Measurements from ENCODE around the gene B3GNT2. TPM values are rescaled to one million over a fixed set of nuclear protein-coding genes. Genes with fewer than 3 reads are reported as not detected.
"Not testable (repeated sequence)": the region's sequence is repeated elsewhere in the genome, so short reads cannot be mapped to it uniquely, and the experiment has no call there.

The B3GNT2 gene
- total and polyA plus RNA-seq, 2 donors, result 24.8 to 43.1 TPM

DNA sequence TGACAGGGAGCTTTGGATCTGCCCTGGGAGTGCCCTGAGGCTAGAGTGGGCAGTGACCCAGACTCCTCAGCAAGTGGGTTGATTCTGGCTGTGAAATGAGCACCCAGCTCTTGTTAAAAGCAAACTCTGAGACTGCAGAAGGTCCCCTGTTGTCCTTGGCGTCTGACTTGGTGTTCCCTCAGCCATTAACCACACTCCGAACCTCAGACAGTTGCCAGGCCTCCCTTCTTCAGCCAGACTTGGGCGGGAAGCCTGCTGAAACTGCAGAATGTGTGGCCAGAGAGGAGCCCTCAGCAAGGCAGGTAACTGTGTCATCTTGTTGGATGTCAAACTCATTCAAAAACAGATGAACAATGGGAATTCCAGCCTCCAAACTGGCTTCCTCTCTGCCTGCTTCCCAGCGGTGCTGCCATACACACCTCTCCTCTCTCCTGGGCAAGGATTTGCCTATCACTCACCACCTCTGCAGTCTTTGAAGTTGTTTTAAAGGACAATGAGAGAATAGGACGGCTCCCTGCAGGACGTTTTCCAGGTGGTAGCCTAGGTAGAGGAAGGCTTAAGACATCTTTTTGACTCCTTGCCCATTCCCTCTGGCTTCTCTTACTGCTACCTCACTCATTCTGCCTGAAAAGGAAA, 38.9 kb upstream of the B3GNT2 start:
- 88% methylated on average over 6 of the region's 6 CpGs for WGBS
- Histone ChIP-seq H3K4me3 (ENCODE audit: low read length in 2 of 2) (no peak overlapping the region), H3K4me1 (ENCODE audit: control insufficient read depth in 2 of 2, insufficient read depth in 2 of 2, low read length in 2 of 2) (peaks cover 0 to 3% of the 10 kb centered on the region in 2 donors), H3K27ac (ENCODE audit: low read depth in 1 of 2, low read length in 1 of 2) (no peak overlapping the region), H3K9me3 (ENCODE audit: control insufficient read depth in 2 of 2, insufficient read depth in 1 of 2, low read length in 1 of 2) (peaks cover 0 to 3% of the 10 kb centered on the region in 2 donors), H3K36me3 (ENCODE audit: control insufficient read depth in 2 of 2, insufficient read depth in 2 of 2, low read length in 1 of 2) (no peaks in the 10 kb centered on the region), H3K27me3 (ENCODE audit: control insufficient read depth in 2 of 2, insufficient read depth in 1 of 2, low read length in 1 of 2) (no peaks in the 10 kb centered on the region)
- DNase-seq (ENCODE audit: low read depth in 6 of 9, low spot score in 9 of 9), result no peak

DNA sequence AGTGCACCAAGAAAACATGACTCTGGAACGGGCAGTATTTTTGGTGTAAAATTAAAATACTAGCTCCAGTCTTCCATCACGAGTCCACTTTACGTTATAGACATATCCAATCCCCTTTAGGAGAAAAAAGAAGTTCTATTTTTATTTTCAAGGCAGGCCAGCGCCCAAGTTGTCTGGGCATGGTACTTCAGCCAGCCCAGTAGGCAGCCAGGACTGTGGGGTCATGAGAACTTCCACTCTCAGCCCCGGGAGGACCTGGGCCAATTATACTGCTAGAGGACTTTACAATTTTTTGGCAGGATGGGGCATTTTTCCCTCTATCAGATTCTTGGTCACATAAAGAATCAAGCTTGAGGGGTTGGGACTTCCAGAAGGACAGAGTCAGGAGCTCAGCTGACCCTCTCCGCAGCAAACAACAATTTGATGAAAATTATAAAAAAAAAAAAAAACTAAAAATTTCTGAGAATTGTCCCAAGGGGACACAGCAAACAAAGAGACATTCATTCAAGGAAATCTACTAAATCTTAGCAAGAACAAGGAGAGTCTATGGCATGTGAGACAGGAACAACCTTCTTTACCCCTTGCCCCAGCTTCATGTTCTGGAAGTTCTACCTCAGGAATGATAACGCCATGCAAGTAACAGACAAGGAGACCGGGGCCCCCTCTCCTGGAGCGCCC, 37.3 kb upstream of the B3GNT2 start:
- 96% methylated on average over 9 of the region's 9 CpGs for WGBS
- no peak for DNase-seq (ENCODE audit: low read depth in 6 of 9, low spot score in 9 of 9)
- no peak overlapping the region for H3K4me3 ChIP-seq (ENCODE audit: low read length in 2 of 2)

DNA sequence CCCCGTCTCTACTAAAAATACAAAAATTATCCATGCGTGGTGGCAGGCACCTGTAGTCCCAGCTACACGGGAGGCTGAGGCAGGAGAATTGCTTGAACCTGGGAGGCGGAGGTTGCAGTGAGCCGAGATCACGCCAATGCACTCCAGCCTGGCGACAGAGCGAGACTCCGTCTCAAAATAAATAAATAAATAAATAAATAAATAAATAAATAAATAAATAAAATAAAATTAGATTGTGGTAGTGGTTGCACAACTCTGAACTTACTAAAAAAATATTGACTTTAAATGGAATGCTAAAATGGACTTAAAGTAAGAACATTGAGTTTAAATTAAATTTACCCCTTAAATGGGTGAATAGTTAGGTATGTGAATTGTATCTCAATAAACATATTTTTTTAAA, 35.2 kb upstream of the B3GNT2 start:
- H3K27me3 ChIP-seq (ENCODE audit: control insufficient read depth in 2 of 2, insufficient read depth in 1 of 2, low read length in 1 of 2); H3K4me3 ChIP-seq (ENCODE audit: low read length in 2 of 2); H3K36me3 ChIP-seq (ENCODE audit: control insufficient read depth in 2 of 2, insufficient read depth in 2 of 2, low read length in 1 of 2); H3K9me3 ChIP-seq (ENCODE audit: control insufficient read depth in 2 of 2, insufficient read depth in 1 of 2, low read length in 1 of 2); DNase-seq (ENCODE audit: low read depth in 6 of 9, low spot score in 9 of 9); H3K27ac ChIP-seq (ENCODE audit: low read depth in 1 of 2, low read length in 1 of 2): not testable (repeated sequence)
- WGBS, result over 99% methylated on average over 9 of the region's 9 CpGs
- peaks cover 0 to 14% of the 10 kb centered on the region in 2 donors for H3K4me1 ChIP-seq (ENCODE audit: control insufficient read depth in 2 of 2, insufficient read depth in 2 of 2, low read length in 2 of 2)

More for the DNA sequence above, 37.3 kb upstream of the B3GNT2 start:
- peaks cover 0 to 8% of the 10 kb centered on the region in 2 donors for H3K4me1 ChIP-seq (ENCODE audit: control insufficient read depth in 2 of 2, insufficient read depth in 2 of 2, low read length in 2 of 2)
- no peaks in the 10 kb centered on the region for H3K36me3 ChIP-seq (ENCODE audit: control insufficient read depth in 2 of 2, insufficient read depth in 2 of 2, low read length in 1 of 2)
- no peaks in the 10 kb centered on the region for H3K27me3 ChIP-seq (ENCODE audit: control insufficient read depth in 2 of 2, insufficient read depth in 1 of 2, low read length in 1 of 2)
- no peak overlapping the region for H3K27ac ChIP-seq (ENCODE audit: low read depth in 1 of 2, low read length in 1 of 2)
- peaks cover 0 to 3% of the 10 kb centered on the region in 2 donors for H3K9me3 ChIP-seq (ENCODE audit: control insufficient read depth in 2 of 2, insufficient read depth in 1 of 2, low read length in 1 of 2)

DNA sequence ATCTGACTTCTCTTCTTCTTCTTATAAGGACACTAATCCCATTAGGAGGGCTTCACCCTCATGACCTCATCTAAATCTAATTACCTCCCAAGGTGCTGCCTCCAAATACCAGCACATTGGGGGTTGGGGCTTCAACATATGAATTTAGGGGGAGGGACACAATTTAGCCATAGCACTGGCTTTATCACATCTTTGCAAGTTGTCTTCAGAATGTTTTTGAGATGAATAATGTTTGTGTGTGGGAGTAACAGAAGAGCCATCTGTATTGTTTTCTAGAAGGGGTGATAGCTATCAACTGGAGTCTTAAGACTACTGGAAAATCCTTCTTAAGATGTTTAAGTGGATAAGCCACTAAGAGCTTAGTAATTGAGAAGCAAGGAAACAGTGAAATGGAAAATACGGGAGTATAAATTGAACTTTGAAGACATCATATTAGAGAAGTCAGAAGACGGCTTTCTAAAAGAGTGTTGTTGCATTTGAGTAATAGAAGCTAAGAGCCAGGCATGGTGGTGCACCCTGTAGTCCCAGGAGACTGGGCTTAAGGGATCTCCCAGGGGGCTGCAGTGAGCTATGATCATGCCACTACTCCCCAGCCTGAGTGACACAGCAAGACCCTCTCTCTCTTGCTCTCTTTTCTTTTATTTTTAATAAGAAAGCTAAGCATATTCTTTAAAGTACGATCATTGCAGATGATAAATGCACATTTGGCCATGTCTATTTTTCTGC, 32.6 kb upstream of the B3GNT2 start:
- Histone ChIP-seq H3K4me3 (ENCODE audit: low read length in 2 of 2) (no peak overlapping the region), H3K27me3 (ENCODE audit: control insufficient read depth in 2 of 2, insufficient read depth in 1 of 2, low read length in 1 of 2) (no peaks in the 10 kb centered on the region), H3K9me3 (ENCODE audit: control insufficient read depth in 2 of 2, insufficient read depth in 1 of 2, low read length in 1 of 2) (no peaks in the 10 kb centered on the region), H3K4me1 (ENCODE audit: control insufficient read depth in 2 of 2, insufficient read depth in 2 of 2, low read length in 2 of 2) (peaks cover 0 to 14% of the 10 kb centered on the region in 2 donors), H3K36me3 (ENCODE audit: control insufficient read depth in 2 of 2, insufficient read depth in 2 of 2, low read length in 1 of 2) (no peaks in the 10 kb centered on the region), H3K27ac (ENCODE audit: low read depth in 1 of 2, low read length in 1 of 2) (no peak overlapping the region)
- WGBS, result 98% methylated on average over 3 of the region's 3 CpGs
- DNase-seq (ENCODE audit: low read depth in 6 of 9, low spot score in 9 of 9), result no peak

DNA sequence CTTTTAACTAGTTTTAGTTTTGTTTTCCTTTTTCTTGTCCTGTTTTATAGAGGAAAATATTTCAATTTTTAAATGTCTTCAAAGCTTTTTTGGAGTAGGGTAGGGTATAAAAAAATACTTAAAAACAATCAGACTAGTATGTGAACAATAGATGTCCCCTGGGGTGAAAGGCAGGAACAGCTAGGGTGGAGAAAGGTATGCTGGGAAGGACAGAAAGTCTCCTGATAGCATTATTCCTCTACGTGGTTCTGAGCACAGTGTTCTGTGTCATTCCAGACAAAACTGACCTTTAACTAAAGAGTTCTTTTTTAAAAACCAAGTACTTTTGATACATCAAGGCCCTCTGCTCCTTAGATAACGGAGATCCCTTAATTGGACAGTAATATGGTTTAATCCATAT, 32.1 kb upstream of the B3GNT2 start:
- no peaks in the 10 kb centered on the region for H3K9me3 ChIP-seq (ENCODE audit: control insufficient read depth in 2 of 2, insufficient read depth in 1 of 2, low read length in 1 of 2)
- no peak overlapping the region for H3K27ac ChIP-seq (ENCODE audit: low read depth in 1 of 2, low read length in 1 of 2)
- no peaks in the 10 kb centered on the region for H3K36me3 ChIP-seq (ENCODE audit: control insufficient read depth in 2 of 2, insufficient read depth in 2 of 2, low read length in 1 of 2)
- H3K27me3 ChIP-seq (ENCODE audit: control insufficient read depth in 2 of 2, insufficient read depth in 1 of 2, low read length in 1 of 2), result no peaks in the 10 kb centered on the region
- no peak overlapping the region for H3K4me3 ChIP-seq (ENCODE audit: low read length in 2 of 2)
- 96% methylated on average over 2 of the region's 2 CpGs for WGBS
- DNase-seq (ENCODE audit: low read depth in 6 of 9, low spot score in 9 of 9), result no peak
- H3K4me1 ChIP-seq (ENCODE audit: control insufficient read depth in 2 of 2, insufficient read depth in 2 of 2, low read length in 2 of 2), result peaks cover 0 to 14% of the 10 kb centered on the region in 2 donors

DNA sequence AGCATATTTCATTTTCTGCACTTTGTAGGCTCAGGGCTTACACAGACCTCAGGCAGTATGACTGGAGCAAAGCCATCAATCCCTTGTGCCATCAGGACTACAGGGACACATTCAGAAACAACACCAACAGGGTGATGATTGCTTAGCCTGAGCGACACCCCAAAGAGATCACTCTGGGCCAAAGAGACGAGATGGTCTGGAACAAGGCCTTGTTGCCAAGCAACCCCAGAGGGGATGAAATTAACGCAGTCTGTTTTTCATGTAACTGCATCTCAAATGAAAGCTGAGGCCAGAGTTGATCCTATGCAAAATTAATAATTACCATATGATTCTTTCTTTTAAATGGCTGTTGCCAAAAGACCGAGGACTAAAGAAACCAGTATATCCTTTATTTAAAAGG, 20.2 kb upstream of the B3GNT2 start:
- H3K27me3 ChIP-seq (ENCODE audit: control insufficient read depth in 2 of 2, insufficient read depth in 1 of 2, low read length in 1 of 2), result no peaks in the 10 kb centered on the region
- H3K4me3 ChIP-seq (ENCODE audit: low read length in 2 of 2), result no peak overlapping the region
- H3K4me1 ChIP-seq (ENCODE audit: control insufficient read depth in 2 of 2, insufficient read depth in 2 of 2, low read length in 2 of 2), result peaks cover 11 to 46% of the 10 kb centered on the region in 2 donors
- 97% methylated on average over 4 of the region's 4 CpGs for WGBS
- no peaks in the 10 kb centered on the region for H3K9me3 ChIP-seq (ENCODE audit: control insufficient read depth in 2 of 2, insufficient read depth in 1 of 2, low read length in 1 of 2)
- no peak overlapping the region for H3K27ac ChIP-seq (ENCODE audit: low read depth in 1 of 2, low read length in 1 of 2)
- no peaks in the 10 kb centered on the region for H3K36me3 ChIP-seq (ENCODE audit: control insufficient read depth in 2 of 2, insufficient read depth in 2 of 2, low read length in 1 of 2)
- DNase-seq (ENCODE audit: low read depth in 6 of 9, low spot score in 9 of 9), result no peak

DNA sequence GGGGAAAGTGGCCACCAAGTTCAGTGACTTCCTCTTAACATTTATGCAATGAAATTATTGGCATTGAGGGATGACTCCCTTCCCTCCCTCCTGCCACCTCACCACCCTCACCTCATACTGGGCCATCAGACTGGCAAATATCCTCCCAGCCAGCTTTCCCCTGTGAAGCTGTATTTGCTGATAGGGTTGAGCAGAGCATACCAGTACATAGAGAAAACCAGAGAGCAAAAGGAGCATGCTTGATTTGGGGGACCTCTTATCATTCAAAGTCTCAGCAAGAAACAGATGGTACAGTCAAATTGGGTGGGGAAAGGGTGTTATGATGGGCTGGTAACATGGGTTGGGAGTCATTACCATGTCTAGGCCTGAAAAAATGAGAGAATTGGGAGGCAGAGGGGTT, 19.1 kb upstream of the B3GNT2 start:
- Histone ChIP-seq H3K4me3 (ENCODE audit: low read length in 2 of 2) (no peak overlapping the region), H3K36me3 (ENCODE audit: control insufficient read depth in 2 of 2, insufficient read depth in 2 of 2, low read length in 1 of 2) (no peaks in the 10 kb centered on the region), H3K4me1 (ENCODE audit: control insufficient read depth in 2 of 2, insufficient read depth in 2 of 2, low read length in 2 of 2) (peaks cover 16 to 57% of the 10 kb centered on the region in 2 donors), H3K27ac (ENCODE audit: low read depth in 1 of 2, low read length in 1 of 2) (no peak overlapping the region), H3K27me3 (ENCODE audit: control insufficient read depth in 2 of 2, insufficient read depth in 1 of 2, low read length in 1 of 2) (no peaks in the 10 kb centered on the region), H3K9me3 (ENCODE audit: control insufficient read depth in 2 of 2, insufficient read depth in 1 of 2, low read length in 1 of 2) (no peaks in the 10 kb centered on the region)
- no peak for DNase-seq (ENCODE audit: low read depth in 6 of 9, low spot score in 9 of 9)

DNA sequence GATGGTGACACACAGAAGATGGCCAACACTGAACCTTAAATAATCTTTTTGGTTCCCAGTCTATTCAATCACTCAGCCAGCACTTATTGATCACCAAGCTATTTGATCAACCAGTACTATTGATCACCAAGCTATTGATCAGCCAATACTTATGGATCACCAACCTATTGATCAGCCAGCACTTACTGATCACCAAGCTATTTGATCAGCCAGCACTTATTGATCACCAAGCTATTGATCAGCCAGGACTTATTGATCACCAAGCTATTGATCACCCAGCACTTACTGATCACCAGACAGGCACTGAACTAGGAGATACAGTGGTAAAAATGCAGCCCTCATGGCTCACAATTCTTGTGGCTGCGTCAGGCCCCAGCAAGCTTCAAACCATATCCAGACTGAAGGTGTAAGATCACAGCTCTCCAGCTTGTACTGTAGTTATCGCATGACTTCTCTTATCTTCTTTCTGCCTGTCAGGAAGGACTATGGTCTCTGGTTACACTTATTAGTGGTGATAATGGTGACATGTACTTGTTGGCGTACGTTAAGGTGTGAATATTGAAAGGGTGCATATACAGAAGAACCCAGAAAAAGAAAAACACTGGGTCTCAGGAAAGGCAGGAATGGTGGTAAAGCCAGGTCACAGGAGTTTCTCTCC, 18.4 kb upstream of the B3GNT2 start:
- H3K36me3 ChIP-seq (ENCODE audit: control insufficient read depth in 2 of 2, insufficient read depth in 2 of 2, low read length in 1 of 2), result no peaks in the 10 kb centered on the region
- no peak overlapping the region for H3K4me3 ChIP-seq (ENCODE audit: low read length in 2 of 2)
- no peaks in the 10 kb centered on the region for H3K27me3 ChIP-seq (ENCODE audit: control insufficient read depth in 2 of 2, insufficient read depth in 1 of 2, low read length in 1 of 2)
- peaks cover 23 to 64% of the 10 kb centered on the region in 2 donors for H3K4me1 ChIP-seq (ENCODE audit: control insufficient read depth in 2 of 2, insufficient read depth in 2 of 2, low read length in 2 of 2)
- WGBS, result 95% methylated on average over 4 of the region's 4 CpGs
- DNase-seq (ENCODE audit: low read depth in 6 of 9, low spot score in 9 of 9), result no peak
- no peaks in the 10 kb centered on the region for H3K9me3 ChIP-seq (ENCODE audit: control insufficient read depth in 2 of 2, insufficient read depth in 1 of 2, low read length in 1 of 2)
- no peak overlapping the region for H3K27ac ChIP-seq (ENCODE audit: low read depth in 1 of 2, low read length in 1 of 2)

Data from thymus (tissue), 11 donors.